H9 (cell line): Measurements from ENCODE around the gene AHCY. TPM values are rescaled to one million over a fixed set of nuclear protein-coding genes. Genes with fewer than 3 reads are reported as not detected.
A peak's percentile ranks its signal among the peaks of the same experiment; 100 is the strongest.

ENCODE experiments used
- DNase-seq: peaks from one replicate; pipeline ENCODE4 v3.0.0-alpha.2; 2017
- H2AFZ ChIP-seq: one replicate; pipeline ENCODE4 v1.6.1; 2013; ENCODE audit warnings: mild to moderate bottlenecking, low read length, control low read depth, moderate library complexity
- H2AK5ac ChIP-seq: 2 replicates; pipeline ENCODE4 v1.6.1; 2013; ENCODE audit warnings: low read length, control low read depth, mixed read lengths; ENCODE audit not compliant: insufficient read length
- H2BK120ac ChIP-seq: one replicate; pipeline ENCODE4 v1.6.1; 2013; ENCODE audit warnings: low read depth, mild to moderate bottlenecking, low read length, control low read depth, inconsistent platforms; ENCODE audit not compliant: poor library complexity, severe bottlenecking
- H2BK12ac ChIP-seq: 2 replicates; pipeline ENCODE4 v1.6.1; 2013; ENCODE audit warnings: low read length, control low read depth, mixed read lengths, low read depth; ENCODE audit not compliant: insufficient read length
- H2BK15ac ChIP-seq: 2 replicates; pipeline ENCODE4 v1.6.1; 2013; ENCODE audit warnings: low read depth, low read length, control low read depth
- H2BK20ac ChIP-seq: one replicate; pipeline ENCODE4 v1.6.1; 2013; ENCODE audit warnings: low read depth, mild to moderate bottlenecking, low read length, control low read depth, inconsistent platforms; ENCODE audit not compliant: poor library complexity, severe bottlenecking
- H2BK5ac ChIP-seq: 2 replicates; pipeline ENCODE4 v1.6.1; 2013; ENCODE audit warnings: low read length, control low read depth, mixed read lengths; ENCODE audit not compliant: insufficient read length
- H3K14ac ChIP-seq: 2 replicates; pipeline ENCODE4 v1.6.1; 2013; ENCODE audit warnings: low read length, control low read depth; ENCODE audit not compliant: insufficient read depth
- H3K18ac ChIP-seq: 2 replicates; pipeline ENCODE4 v1.6.1; 2013; ENCODE audit warnings: low read depth, mild to moderate bottlenecking, mixed read lengths, low read length, control low read depth; ENCODE audit not compliant: insufficient read length
- H3K23ac ChIP-seq: 2 replicates; pipeline ENCODE4 v1.6.1; 2013; ENCODE audit warnings: low read length, control low read depth, mixed read lengths, low read depth; ENCODE audit not compliant: insufficient read length
- H3K23me2 ChIP-seq: 2 replicates; pipeline ENCODE4 v1.6.1; 2013; ENCODE audit warnings: low read depth, mild to moderate bottlenecking, mixed read lengths, low read length, control low read depth; ENCODE audit not compliant: insufficient read length, poor library complexity, severe bottlenecking
- H3K27ac ChIP-seq: 2 replicates; pipeline ENCODE4 v1.5.1; 2013; ENCODE audit warnings: low read length, control low read depth, mixed read lengths, low read depth; ENCODE audit not compliant: insufficient read length
- H3K27me3 ChIP-seq: 2 replicates; pipeline ENCODE4 v1.6.1; 2013; ENCODE audit warnings: low read length, control low read depth, inconsistent platforms; ENCODE audit not compliant: insufficient read depth
- H3K4ac ChIP-seq: 2 replicates; pipeline ENCODE4 v1.6.1; 2013; ENCODE audit warnings: low read depth, mild to moderate bottlenecking, control low read depth, inconsistent platforms, low read length, moderate library complexity
- H3K4me1 ChIP-seq: 2 replicates; pipeline ENCODE4 v1.6.1; 2013; ENCODE audit warnings: low read length, control low read depth, inconsistent platforms; ENCODE audit not compliant: insufficient read depth
- H3K4me2 ChIP-seq: 2 replicates; pipeline ENCODE4 v1.6.1; 2013; ENCODE audit warnings: low read length, control low read depth, mixed read lengths; ENCODE audit not compliant: insufficient read length, insufficient read depth
- H3K56ac ChIP-seq: 2 replicates; pipeline ENCODE4 v1.6.1; 2013; ENCODE audit warnings: low read depth, mild to moderate bottlenecking, mixed read lengths, low read length, control low read depth; ENCODE audit not compliant: insufficient read length
- H3K79me1 ChIP-seq: 2 replicates; pipeline ENCODE4 v1.6.1; 2013; ENCODE audit warnings: low read depth, mild to moderate bottlenecking, moderate library complexity, low read length, control low read depth, inconsistent platforms; ENCODE audit not compliant: insufficient read depth, poor library complexity, severe bottlenecking
- H3K79me2 ChIP-seq: 2 replicates; pipeline ENCODE4 v1.6.1; 2013; ENCODE audit warnings: low read length, control low read depth, inconsistent platforms; ENCODE audit not compliant: insufficient read depth
- H3K9ac ChIP-seq: 2 replicates; pipeline ENCODE4 v1.6.1; 2013; ENCODE audit warnings: low read length, control low read depth, mixed read lengths; ENCODE audit not compliant: insufficient read length; ENCODE audit errors: extremely low read depth
- H3K9me3 ChIP-seq: one replicate; pipeline ENCODE4 v1.6.1; 2013; ENCODE audit warnings: low read depth, low read length, inconsistent platforms; ENCODE audit not compliant: control insufficient read depth
- H3T11ph ChIP-seq: one replicate; pipeline ENCODE4 v1.6.1; 2013; ENCODE audit warnings: mild to moderate bottlenecking, low read length, control low read depth, inconsistent platforms
- H4K20me1 ChIP-seq: one replicate; pipeline ENCODE4 v1.6.1; 2013; ENCODE audit not compliant: control insufficient read depth, insufficient read length, insufficient read depth
- H4K5ac ChIP-seq: 2 replicates; pipeline ENCODE4 v1.6.1; 2013; ENCODE audit warnings: low read depth, mild to moderate bottlenecking, mixed read lengths, low read length, control low read depth; ENCODE audit not compliant: insufficient read length
- H4K8ac ChIP-seq: replicated peaks from 2 replicates; pipeline ENCODE4 v1.6.1; 2013; ENCODE audit warnings: low read length, control low read depth, mixed read lengths, low read depth; ENCODE audit not compliant: insufficient read length
- H4K91ac ChIP-seq: 2 replicates; pipeline ENCODE4 v1.6.1; 2013; ENCODE audit warnings: low read depth, mild to moderate bottlenecking, moderate library complexity, mixed read lengths, low read length, control low read depth; ENCODE audit not compliant: insufficient read length
- H3K27ac Mint-ChIP-seq, 3 experiments: 2 replicates in 2 of 3; 3 replicates in 1 of 3; pipeline ENCODE4 v1.8.0; 2020 to 2021; ENCODE audit warnings: mixed read lengths in 3 of 3, mild to moderate bottlenecking in 1 of 3, moderate library complexity in 1 of 3
- H3K27me3 Mint-ChIP-seq: 2 replicates; pipeline ENCODE4 v1.8.0; 2021; ENCODE audit warnings: low read depth, mild to moderate bottlenecking, moderate library complexity, mixed read lengths
- H3K36me3 Mint-ChIP-seq, 3 experiments: 2 replicates in 2 of 3; 3 replicates in 1 of 3; pipeline ENCODE4 v1.8.0; 2020 to 2021; ENCODE audit warnings: low read depth in 3 of 3, mixed read lengths in 3 of 3; ENCODE audit not compliant: insufficient read depth in 1 of 3
- H3K4me1 Mint-ChIP-seq, 2 experiments: 2 replicates each; pipeline ENCODE4 v1.8.0; 2020; ENCODE audit warnings: mixed read lengths in 2 of 2
- H3K4me3 Mint-ChIP-seq, 2 experiments: 2 replicates in 1 of 2; 3 replicates in 1 of 2; pipeline ENCODE4 v1.8.0; 2020 to 2021; ENCODE audit warnings: mild to moderate bottlenecking in 2 of 2, mixed read lengths in 2 of 2, moderate library complexity in 1 of 2
- H3K9me3 Mint-ChIP-seq, 2 experiments: 2 replicates in 1 of 2; 3 replicates in 1 of 2; pipeline ENCODE4 v1.8.0; 2020; ENCODE audit warnings: mild to moderate bottlenecking in 2 of 2, mixed read lengths in 2 of 2, moderate library complexity in 1 of 2
- CTCF ChIP-seq: fragments of 200-600 bp; sonication (generic); conservative IDR thresholded peaks from 3 replicates; pipeline ENCODE4 v1.8.0; 2021; ENCODE audit warnings: antibody characterized with exemption, mild to moderate bottlenecking
- WGBS: extraction: QIAGEN DNeasy Blood & Tissue Kit; methylation state at CpG from one replicate; pipeline ENCODE4 v1.1.7; 2013; ENCODE audit warnings: missing lambda C conversion rate, low lambda C conversion rate, mixed read lengths; ENCODE audit not compliant: insufficient read length; ENCODE audit errors: extremely low coverage; 5-methylcytosine and 5-hydroxymethylcytosine counted together
- total RNA-seq: library from RNA; stranded (reverse); gene quantifications from 2 replicates; pipeline ENCODE4 v1.2.1, GENCODE V29; 2021

AHCY gene
- total RNA-seq, 1 experiment from 2014 or later, result 461 TPM

- WGBS, result no CpG with 5 or more reads among the region's 9 CpGs
- Mint-ChIP-seq H3K27ac (peak overlapping the region; percentile 15 to 76 (median 48); a peak in 5 of 7 replicates), H3K4me1 (peaks cover 0 to 2% of the 10 kb centered on the region in 2 experiments; a peak in 1 of 4 replicates), H3K36me3 (peaks cover 0 to under 1% (median 0%) of the 10 kb centered on the region in 3 experiments; a peak in 2 of 7 replicates), H3K4me3 (no peak overlapping the region), H3K9me3 (no peaks in the 10 kb centered on the region), H3K27me3 (no peaks in the 10 kb centered on the region)
- TF ChIP-seq CTCF, result no peak
- Histone ChIP-seq H3K9me3 (no peaks in the 10 kb centered on the region), H2BK5ac (no peak overlapping the region), H3K4me1 (no peaks in the 10 kb centered on the region), H3K9ac (no peak overlapping the region), H3K56ac (no peak overlapping the region), H4K8ac (no peak overlapping the region), H3K27me3 (no peaks in the 10 kb centered on the region), H3K23ac (no peak overlapping the region), H3T11ph (no peak overlapping the region), H2AK5ac (no peak overlapping the region), H3K27ac (no peak overlapping the region), H3K18ac (no peak overlapping the region), H3K4ac (no peak overlapping the region), H4K20me1 (no peaks in the 10 kb centered on the region), H4K5ac (no peak overlapping the region), H2BK20ac (no peak overlapping the region), H3K23me2 (no peaks in the 10 kb centered on the region), H2AFZ (no peak overlapping the region), H3K14ac (no peak overlapping the region), H4K91ac (no peak overlapping the region), H3K4me2 (no peak overlapping the region), H3K79me2 (no peaks in the 10 kb centered on the region), H3K79me1 (no peaks in the 10 kb centered on the region), H2BK120ac (no peak overlapping the region), H2BK12ac (no peak overlapping the region), H2BK15ac (no peak overlapping the region)
- no peak for DNase-seq
These were observed 40.5 kb downstream of the AHCY start for GRCh38 chr20:34262488-34263288.
